Measurements from ENCODE around the gene ENC1. TPM values are rescaled to one million over a fixed set of nuclear protein-coding genes. Genes with fewer than 3 reads are reported as not detected.

Gene ENC1
- total RNA-seq, 2 donors from 2014 or later, result 7.7 to 10.4 TPM

DNA sequence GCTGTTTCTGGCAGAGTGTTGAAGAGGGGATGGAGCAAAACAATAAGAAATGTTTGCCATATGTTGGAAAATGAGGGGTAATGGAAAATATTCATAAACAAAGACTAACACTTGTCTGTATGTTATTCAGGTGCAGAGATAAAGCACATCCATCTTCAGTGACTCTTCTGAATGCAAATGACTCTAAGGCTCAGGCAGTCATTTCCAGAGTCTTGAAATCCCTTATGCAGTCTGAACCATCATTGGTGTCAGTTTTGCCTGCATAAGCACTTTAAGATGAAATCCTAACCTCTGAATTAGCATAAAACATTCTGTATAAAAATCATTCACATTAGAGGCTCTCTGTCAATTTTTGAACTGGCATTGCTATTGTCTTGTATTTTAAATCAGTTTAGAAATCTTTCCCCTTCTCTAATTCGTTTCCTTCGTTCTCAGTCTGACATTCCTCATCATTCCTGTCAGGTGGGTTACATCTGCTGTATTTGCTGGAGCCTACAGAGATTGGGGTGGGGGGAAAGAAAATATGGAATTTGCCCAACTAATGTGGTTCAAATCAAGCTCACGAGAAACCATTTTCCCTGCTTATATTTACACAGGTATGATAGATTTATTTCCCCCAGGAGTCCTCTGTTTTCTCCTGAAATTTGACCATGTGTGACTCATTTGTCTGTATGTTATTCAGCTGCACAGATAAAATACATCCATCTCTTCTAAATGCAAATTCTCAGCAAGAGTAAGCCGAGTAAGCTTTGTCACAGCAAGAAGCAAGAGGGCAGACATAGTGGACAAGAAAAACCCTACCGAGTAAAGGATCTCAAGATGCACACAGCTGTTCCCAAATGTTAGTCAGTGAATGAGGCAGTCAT lies 31.6 kb downstream of the ENC1 start:
- DNase-seq (ENCODE audit: low spot score), result no peak

DNA sequence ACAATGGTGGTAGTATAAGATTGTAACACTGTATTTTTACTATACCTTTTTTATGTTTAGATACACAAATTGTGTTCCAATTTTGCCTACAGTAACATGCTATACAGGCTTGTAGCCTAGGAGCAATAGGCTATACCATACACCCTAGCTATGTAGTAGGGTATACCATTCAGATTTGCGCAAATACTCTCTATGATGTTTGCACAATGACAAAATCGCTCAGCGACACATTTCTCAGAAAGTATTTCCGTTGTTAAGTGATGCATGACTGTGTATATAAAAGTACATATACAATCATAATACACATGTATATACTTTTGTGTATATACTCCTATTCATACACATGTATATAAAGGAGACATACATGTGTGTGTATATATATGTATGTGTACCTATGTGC lies 34.8 kb downstream of the ENC1 start:
- ATAC-seq (ENCODE audit: insufficient number of reproducible peaks, low FRiP score, low read depth) (no peak), DNase-seq (ENCODE audit: low spot score) (no peak)
- H3K36me3 ChIP-seq, result no peaks in the 10 kb centered on the region
- no peak overlapping the region for H3K27ac ChIP-seq
- no peaks in the 10 kb centered on the region for H3K27me3 ChIP-seq (replicated peaks; ENCODE audit: insufficient read depth)
- no peaks in the 10 kb centered on the region for H3K9me3 ChIP-seq
- no peak overlapping the region for H3K4me3 ChIP-seq
- no peaks in the 10 kb centered on the region for H3K4me1 ChIP-seq (ENCODE audit: control insufficient read depth in 1 of 2, low read depth in 2 of 2)
- TF ChIP-seq, protein P1, sequence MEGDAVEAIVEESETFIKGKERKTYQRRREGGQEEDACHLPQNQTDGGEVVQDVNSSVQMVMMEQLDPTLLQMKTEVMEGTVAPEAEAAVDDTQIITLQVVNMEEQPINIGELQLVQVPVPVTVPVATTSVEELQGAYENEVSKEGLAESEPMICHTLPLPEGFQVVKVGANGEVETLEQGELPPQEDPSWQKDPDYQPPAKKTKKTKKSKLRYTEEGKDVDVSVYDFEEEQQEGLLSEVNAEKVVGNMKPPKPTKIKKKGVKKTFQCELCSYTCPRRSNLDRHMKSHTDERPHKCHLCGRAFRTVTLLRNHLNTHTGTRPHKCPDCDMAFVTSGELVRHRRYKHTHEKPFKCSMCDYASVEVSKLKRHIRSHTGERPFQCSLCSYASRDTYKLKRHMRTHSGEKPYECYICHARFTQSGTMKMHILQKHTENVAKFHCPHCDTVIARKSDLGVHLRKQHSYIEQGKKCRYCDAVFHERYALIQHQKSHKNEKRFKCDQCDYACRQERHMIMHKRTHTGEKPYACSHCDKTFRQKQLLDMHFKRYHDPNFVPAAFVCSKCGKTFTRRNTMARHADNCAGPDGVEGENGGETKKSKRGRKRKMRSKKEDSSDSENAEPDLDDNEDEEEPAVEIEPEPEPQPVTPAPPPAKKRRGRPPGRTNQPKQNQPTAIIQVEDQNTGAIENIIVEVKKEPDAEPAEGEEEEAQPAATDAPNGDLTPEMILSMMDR (IDR thresholded peaks at IDR 0.05), result no peak

More for the DNA sequence above, 31.6 kb downstream of the ENC1 start:
- Histone ChIP-seq H3K4me1 (ENCODE audit: control insufficient read depth in 1 of 2, low read depth in 2 of 2) (no peaks in the 10 kb centered on the region), H3K36me3 (no peaks in the 10 kb centered on the region), H3K4me3 (no peak overlapping the region), H3K27me3 (replicated peaks; ENCODE audit: insufficient read depth) (no peaks in the 10 kb centered on the region), H3K9me3 (no peaks in the 10 kb centered on the region), H3K27ac (no peak overlapping the region)
- TF ChIP-seq, protein P1 (IDR thresholded peaks at IDR 0.05), result no peak
- no peak for ATAC-seq (ENCODE audit: insufficient number of reproducible peaks, low FRiP score, low read depth)

DNA sequence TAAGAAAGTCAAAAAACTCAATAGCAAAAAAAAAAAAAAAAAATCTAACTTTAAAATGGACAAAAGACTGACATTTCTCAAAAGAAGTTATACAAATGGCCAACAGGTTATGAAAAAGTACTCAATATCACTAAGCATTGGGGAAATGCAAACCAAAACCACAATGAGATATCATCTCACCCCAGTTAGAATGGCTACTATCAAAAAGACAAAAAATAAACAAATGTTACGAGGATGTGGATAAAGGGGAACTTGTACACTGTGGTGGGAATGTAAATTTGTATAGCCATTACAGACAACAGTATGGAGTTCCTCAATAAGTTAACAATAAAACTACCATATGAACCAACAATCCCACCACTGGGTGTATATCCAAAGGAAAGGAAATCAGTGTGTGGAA lies 37.2 kb downstream of the ENC1 start:
- TF ChIP-seq, protein P1 (IDR thresholded peaks at IDR 0.05), result no peak
- Histone ChIP-seq H3K4me1 (ENCODE audit: control insufficient read depth in 1 of 2, low read depth in 2 of 2) (no peaks in the 10 kb centered on the region), H3K27me3 (replicated peaks; ENCODE audit: insufficient read depth) (no peaks in the 10 kb centered on the region)

DNA sequence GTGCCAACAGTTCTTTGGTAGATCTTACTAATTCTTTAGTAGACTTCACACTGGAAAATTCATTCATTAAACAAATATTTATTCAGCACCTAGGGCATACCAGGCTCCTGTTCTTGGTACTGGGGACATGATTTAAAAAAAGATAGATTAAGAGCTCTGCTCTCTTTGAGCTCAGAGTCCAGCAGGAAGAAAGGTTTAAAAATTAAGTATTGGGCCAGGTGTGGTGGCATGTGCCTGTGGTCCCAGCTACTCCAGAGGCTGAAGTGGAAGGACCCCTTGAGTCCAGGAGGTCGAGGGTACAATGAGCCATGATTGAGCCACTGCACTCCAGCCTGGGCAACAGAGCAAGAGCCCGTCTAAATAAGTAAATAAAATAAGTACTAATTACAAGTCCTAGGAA lies 41.4 kb downstream of the ENC1 start:
- TF ChIP-seq, protein P1 (IDR thresholded peaks at IDR 0.05), result no peak

More for the DNA sequence above, 37.2 kb downstream of the ENC1 start:
- Histone ChIP-seq H3K9me3 (no peaks in the 10 kb centered on the region), H3K36me3 (no peaks in the 10 kb centered on the region), H3K4me3 (no peak overlapping the region), H3K27ac (no peak overlapping the region)
- ATAC-seq (ENCODE audit: insufficient number of reproducible peaks, low FRiP score, low read depth), result no peak
- no peak for DNase-seq (ENCODE audit: low spot score)

DNA sequence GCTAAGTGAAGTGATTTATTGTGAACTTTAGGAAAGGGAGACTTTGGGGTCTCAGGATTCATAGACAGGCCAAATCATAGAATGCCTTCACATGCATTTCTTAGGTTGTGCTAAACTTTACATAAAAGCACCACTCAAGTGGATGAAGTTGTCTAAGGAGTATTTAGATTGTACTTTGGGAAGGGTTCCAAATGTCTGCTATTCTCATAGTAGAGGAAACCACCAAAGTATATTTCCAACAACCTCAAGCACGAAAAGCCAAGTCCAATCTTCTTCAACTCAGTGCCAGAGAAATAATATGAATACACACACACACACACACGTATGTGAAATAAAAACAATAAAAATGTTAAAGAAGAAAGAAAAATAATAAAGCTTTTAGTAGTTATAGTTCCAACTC lies 41.8 kb downstream of the ENC1 start:
- H3K9me3 ChIP-seq, result no peaks in the 10 kb centered on the region
- TF ChIP-seq, protein P1 (IDR thresholded peaks at IDR 0.05), result no peak
- DNase-seq (ENCODE audit: low spot score) (no peak), ATAC-seq (ENCODE audit: insufficient number of reproducible peaks, low FRiP score, low read depth) (no peak)
- H3K27me3 ChIP-seq (replicated peaks; ENCODE audit: insufficient read depth), result no peaks in the 10 kb centered on the region
- no peak overlapping the region for H3K27ac ChIP-seq
- H3K36me3 ChIP-seq, result no peaks in the 10 kb centered on the region
- no peak overlapping the region for H3K4me3 ChIP-seq
- H3K4me1 ChIP-seq (ENCODE audit: control insufficient read depth in 1 of 2, low read depth in 2 of 2), result no peaks in the 10 kb centered on the region

More for the DNA sequence above, 41.4 kb downstream of the ENC1 start:
- ATAC-seq (ENCODE audit: insufficient number of reproducible peaks, low FRiP score, low read depth) (no peak), DNase-seq (ENCODE audit: low spot score) (no peak)
- Histone ChIP-seq H3K36me3 (no peaks in the 10 kb centered on the region), H3K4me1 (ENCODE audit: control insufficient read depth in 1 of 2, low read depth in 2 of 2) (no peaks in the 10 kb centered on the region), H3K27ac (no peak overlapping the region), H3K9me3 (no peaks in the 10 kb centered on the region), H3K4me3 (no peak overlapping the region), H3K27me3 (replicated peaks; ENCODE audit: insufficient read depth) (no peaks in the 10 kb centered on the region)
